Effector memory CD8-positive, alpha-beta T cell (primary cell): ENCODE data around the gene CROCC2.

Source experiments
- ATAC-seq: fragments of 150-1000 bp; cut with Tn5 transposase; replicated peaks from 2 replicates; pipeline ENCODE4 v1.10.0; 2021; ENCODE audit warnings: mild to moderate bottlenecking, moderate library complexity
- DNase-seq, 3 experiments: peaks; one replicate each; pipeline ENCODE4 v3.0.0; 2021
- H3K27ac Mint-ChIP-seq, 2 donors: one replicate each; pipeline ENCODE4 v1.8.0; 2022; ENCODE audit warnings: mild to moderate bottlenecking in 2 of 2, mixed read lengths in 2 of 2, moderate library complexity in 2 of 2
- H3K27me3 Mint-ChIP-seq, 2 donors: one replicate each; pipeline ENCODE4 v1.8.0; 2022; ENCODE audit warnings: mixed read lengths in 2 of 2
- H3K36me3 Mint-ChIP-seq: one replicate; pipeline ENCODE4 v1.8.0; 2022; ENCODE audit warnings: mild to moderate bottlenecking, moderate library complexity, mixed read lengths; ENCODE audit not compliant: insufficient read depth
- H3K4me1 Mint-ChIP-seq, 2 donors: one replicate each; pipeline ENCODE4 v1.8.0; 2022; ENCODE audit warnings: low read depth in 2 of 2, mixed read lengths in 2 of 2
- H3K4me3 Mint-ChIP-seq, 2 donors: one replicate each; pipeline ENCODE4 v1.8.0; 2022; ENCODE audit warnings: mild to moderate bottlenecking in 2 of 2, mixed read lengths in 2 of 2, moderate library complexity in 2 of 2
- H3K9me3 Mint-ChIP-seq, 2 donors: one replicate each; pipeline ENCODE4 v1.8.0; 2022; ENCODE audit warnings: mixed read lengths in 2 of 2

Gene CROCC2

DNA sequence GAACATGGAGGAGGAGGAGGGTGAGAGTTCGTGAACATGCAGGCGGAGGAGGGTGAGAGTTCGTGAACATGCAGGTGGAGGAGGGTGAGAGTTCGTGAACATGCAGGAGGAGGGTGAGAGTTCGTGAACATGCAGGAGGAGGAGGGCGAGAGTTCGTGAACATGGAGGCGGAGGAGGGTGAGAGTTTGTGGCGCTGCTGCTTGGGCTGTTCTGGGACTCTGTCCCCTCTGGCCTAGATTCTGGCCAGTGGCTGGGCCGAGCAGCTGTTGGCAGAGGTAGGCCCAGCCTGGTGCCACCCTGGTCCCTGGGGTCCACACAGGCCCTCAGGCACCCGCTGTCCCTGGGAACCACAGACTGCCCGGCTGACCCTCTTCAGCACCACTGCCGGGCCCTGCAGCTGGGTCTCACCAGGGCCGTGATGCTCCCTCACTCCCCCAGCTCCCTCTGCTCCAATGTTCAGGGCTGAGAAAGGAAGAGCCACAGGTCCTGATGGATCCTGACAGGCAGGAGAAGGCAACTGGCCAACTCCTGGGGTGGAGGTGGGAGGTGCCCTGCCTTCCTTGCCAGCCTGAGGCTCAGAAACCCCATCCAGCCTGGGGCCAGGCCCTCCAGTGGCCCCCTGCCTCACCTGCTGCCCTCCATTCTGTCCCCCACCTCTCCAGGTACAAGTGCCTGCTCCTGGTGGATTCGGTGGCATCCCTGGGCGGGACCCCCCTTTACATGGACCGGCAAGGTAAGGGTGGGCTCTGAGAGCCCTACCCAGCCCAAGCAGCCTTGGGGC lies 33.6 kb upstream of the CROCC2 start:
- Mint-ChIP-seq H3K9me3 (no peaks in the 10 kb centered on the region), H3K36me3 (no peaks in the 10 kb centered on the region), H3K27ac (no peak overlapping the region), H3K4me3 (no peak overlapping the region), H3K4me1 (no peaks in the 10 kb centered on the region), H3K27me3 (peaks cover 7 to 40% of the 10 kb centered on the region in 2 donors)
- DNase-seq (no peak), ATAC-seq (no peak)

DNA sequence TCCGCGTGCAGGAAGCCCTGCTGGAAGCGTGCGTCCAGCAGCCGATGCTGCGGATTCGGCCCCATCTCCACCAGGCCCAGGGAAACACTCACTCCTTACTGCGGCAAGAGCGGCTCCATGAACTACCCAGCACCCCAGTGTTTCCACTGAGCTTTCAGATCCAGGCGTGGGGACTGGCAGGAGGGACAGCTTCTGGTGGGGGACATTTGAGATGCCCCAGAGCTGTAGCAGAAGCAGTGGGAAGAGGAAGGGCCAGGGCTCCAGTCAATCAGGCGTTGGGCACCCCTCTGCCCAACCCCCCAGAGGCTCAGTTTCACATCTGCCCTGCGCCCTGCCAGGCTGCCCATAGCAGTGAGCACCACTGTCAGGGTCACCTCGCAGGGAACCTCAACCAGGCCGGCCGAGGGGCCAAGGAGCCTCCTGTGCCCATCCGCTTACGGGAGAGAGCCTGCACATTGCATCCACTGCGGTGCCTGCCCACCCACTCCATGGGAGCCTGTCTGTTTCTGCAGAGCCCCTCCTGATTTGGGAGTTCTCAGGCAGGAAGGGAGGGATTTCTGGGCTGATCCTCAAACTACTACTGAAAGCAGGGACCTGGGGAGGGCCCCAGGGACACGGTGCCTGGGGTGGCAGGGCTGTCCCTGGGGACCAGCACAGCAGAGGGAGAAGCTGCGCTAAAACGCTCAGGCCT lies 32.9 kb upstream of the CROCC2 start:
- H3K4me1 Mint-ChIP-seq, result no peaks in the 10 kb centered on the region
- ATAC-seq (no peak), DNase-seq (no peak)
- H3K27me3 Mint-ChIP-seq, result peaks cover 0 to 33% of the 10 kb centered on the region in 2 donors
- H3K4me3 Mint-ChIP-seq, result no peak overlapping the region
- no peak overlapping the region for H3K27ac Mint-ChIP-seq
- H3K9me3 Mint-ChIP-seq, result no peaks in the 10 kb centered on the region
- no peaks in the 10 kb centered on the region for H3K36me3 Mint-ChIP-seq

DNA sequence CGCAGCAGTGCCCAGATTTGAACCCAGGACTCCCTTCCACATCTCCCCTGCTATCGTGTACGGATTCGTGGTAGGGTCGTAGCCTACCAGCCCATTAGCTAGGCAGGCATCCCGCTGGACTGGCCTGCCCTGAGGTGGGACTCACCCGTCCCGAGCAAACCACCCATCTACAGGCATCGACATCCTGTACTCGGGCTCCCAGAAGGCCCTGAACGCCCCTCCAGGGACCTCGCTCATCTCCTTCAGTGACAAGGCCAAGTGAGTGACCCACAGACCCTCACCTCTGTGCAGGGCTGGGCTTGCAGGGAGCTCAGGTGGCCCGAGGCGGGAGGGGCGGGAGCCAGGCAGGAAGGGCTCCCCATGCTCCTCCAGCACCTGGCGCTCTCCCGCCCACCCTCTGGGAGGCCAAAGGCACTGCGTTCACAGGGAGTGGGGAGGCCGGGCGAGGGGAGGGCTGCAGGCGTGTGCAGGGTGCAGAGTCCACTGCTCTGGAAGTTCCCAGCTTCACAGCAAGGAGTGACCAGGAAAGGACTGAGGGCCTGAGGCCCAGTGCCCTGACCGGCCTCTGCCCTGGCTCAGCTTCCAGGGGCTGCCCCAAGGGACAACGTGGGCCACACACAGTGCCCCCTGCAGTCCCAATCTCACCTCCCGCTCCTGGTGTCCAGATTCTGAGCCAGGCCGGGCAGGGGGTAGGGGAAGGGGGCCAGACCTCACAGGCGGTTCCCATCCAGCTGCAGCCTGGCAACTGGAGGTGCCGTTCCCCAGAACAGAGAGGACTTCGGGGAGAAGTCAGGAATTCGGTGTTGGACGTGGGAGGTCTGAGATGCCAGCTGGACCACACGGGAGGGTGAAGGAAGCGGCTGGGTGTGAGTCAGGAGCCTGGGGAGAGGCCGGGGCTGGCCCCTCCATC lies 32.1 kb upstream of the CROCC2 start:
- ATAC-seq, result no peak
- Mint-ChIP-seq H3K27ac (no peak overlapping the region), H3K27me3 (peaks cover 0 to 24% of the 10 kb centered on the region in 2 donors), H3K4me1 (no peaks in the 10 kb centered on the region), H3K36me3 (no peaks in the 10 kb centered on the region), H3K9me3 (no peaks in the 10 kb centered on the region), H3K4me3 (no peak overlapping the region)
- no peak for DNase-seq

DNA sequence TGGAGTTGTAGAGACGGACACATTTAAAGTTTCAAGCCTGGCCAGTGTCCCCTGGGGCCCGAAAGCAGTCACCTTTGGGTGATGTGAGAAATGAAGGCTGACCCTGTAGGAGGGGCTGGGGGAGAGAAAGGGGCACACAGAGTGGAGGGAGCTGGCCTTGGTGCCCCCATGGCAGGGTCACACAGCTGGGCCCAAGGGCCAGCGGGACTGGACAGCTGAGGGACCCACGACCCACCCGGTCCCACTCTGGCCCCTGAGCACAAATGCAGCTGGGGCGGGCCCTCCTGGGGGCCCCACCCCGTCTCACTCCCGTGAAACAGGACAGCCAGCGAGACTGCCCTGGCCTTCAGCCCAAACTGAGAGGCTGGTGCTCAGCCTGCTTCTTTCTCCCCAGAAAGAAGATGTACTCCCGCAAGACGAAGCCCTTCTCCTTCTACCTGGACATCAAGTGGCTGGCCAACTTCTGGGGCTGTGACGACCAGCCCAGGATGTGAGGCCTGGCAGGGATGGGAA lies 31.4 kb upstream of the CROCC2 start:
- H3K4me3 Mint-ChIP-seq, result no peak overlapping the region
- no peak for DNase-seq
- peaks cover 0 to 17% of the 10 kb centered on the region in 2 donors for H3K27me3 Mint-ChIP-seq
- no peak overlapping the region for H3K27ac Mint-ChIP-seq
- no peak for ATAC-seq
- no peaks in the 10 kb centered on the region for H3K36me3 Mint-ChIP-seq
- no peaks in the 10 kb centered on the region for H3K4me1 Mint-ChIP-seq
- no peaks in the 10 kb centered on the region for H3K9me3 Mint-ChIP-seq

DNA sequence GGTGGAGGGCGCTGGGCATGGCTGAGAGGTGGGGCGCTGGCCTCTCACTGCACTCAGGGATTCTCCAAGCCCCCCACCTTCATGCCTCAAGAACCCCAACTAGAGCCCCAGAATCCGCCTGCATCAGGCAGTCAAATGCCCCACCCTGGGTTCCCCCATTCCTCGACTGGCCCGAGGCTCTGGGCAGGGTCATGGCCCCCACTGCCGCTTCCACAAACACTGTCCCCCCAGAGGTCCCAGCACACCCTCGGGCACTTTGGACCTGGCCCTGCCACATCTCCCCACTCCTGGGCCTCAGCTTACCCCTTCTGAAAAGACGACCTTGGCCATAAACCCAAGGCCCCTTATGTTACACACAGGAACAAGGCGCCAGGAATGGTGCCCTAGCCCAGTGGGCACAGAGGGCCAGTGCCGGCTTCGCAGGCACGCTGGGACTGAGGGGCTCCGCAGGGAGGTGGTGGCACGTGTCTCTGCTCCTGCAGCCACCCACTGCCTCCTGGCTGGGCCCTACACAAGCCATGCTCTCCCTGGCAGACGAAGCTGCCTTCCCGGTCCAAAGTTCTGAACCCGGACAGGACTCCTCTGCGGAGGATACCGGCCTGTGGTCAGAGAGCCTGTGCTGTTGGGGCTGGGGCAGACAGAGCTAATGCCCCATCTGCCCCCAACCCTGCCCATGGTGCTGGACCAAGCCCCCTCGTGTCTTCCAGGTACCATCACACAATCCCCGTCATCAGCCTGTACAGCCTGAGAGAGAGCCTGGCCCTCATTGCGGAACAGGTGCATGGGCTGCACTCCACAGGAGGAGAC lies 30.7 kb upstream of the CROCC2 start:
- H3K4me3 Mint-ChIP-seq, result no peak overlapping the region
- H3K27ac Mint-ChIP-seq, result no peak overlapping the region
- peaks cover 0 to 11% of the 10 kb centered on the region in 2 donors for H3K27me3 Mint-ChIP-seq
- ATAC-seq, result no peak
- no peaks in the 10 kb centered on the region for H3K9me3 Mint-ChIP-seq
- no peaks in the 10 kb centered on the region for H3K4me1 Mint-ChIP-seq
- H3K36me3 Mint-ChIP-seq, result no peaks in the 10 kb centered on the region
- no peak for DNase-seq

DNA sequence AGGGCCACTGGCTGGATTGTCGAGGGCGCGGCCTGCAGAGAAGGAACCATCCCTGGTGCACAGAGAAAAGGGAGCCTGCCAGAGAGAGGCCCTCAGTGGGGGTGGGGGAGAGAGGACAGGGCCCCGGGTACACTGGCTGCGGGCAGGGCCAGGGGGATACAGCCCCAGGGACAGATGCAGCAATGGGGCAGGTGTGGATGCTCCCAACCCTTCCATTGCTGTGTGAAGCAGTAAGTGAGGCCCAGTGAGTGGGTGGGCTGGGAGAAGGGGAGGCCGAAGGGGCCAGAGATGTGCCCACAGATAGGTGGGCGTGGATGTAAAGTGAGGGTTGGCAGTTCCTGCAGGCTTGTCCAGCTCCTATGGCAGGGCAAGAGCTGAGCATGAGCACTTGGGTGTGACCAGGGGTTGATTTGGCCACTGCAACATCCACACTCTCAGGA lies 30.1 kb upstream of the CROCC2 start:
- Mint-ChIP-seq H3K27me3 (peaks cover 0 to 8% of the 10 kb centered on the region in 2 donors), H3K36me3 (no peaks in the 10 kb centered on the region), H3K4me3 (no peak overlapping the region)

DNA sequence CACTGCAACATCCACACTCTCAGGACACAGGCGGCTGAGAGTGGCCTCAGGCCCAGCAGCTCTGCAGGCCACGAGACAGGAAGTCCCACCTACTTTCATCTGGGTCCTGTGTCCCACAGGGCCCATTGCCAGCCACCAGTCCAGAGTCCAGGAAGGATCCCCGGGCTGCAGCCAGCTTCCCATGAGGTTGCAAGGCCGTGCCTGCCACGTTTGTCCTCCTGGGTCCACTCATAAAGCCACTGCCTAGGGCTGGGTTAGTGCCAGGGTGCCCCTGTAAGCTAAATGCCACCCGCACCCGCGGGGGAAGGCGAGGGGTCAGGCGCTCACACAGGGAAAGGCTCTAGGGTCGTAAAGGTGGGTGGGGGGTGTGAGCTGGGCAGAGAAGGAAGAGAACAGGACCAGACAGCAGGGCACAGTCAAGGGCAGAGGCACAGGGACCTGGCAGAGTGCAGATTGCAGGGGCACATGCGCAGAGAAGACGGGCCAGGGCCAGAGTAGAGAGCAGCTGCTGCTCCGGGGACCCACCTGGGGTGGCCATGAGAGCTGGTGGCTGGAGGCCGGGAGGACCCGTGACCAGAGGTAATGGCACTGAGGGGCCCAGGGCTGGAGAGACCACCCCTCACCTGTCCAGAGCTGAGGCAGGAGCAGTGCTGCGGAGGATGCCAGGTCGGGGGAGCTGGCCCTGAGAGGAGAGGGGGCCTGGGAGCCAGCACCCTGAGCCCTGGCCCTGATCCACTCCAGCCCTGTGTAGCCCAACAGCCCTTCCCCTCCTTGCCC lies 29.5 kb upstream of the CROCC2 start:
- DNase-seq (no peak), ATAC-seq (no peak)
- H3K36me3 Mint-ChIP-seq, result no peaks in the 10 kb centered on the region
- no peaks in the 10 kb centered on the region for H3K4me1 Mint-ChIP-seq
- H3K27me3 Mint-ChIP-seq, result peaks cover 0 to 8% of the 10 kb centered on the region in 2 donors
- no peak overlapping the region for H3K4me3 Mint-ChIP-seq
- H3K27ac Mint-ChIP-seq, result no peak overlapping the region
- H3K9me3 Mint-ChIP-seq, result no peaks in the 10 kb centered on the region

More for the DNA sequence above, 30.1 kb upstream of the CROCC2 start:
- DNase-seq (no peak), ATAC-seq (no peak)
- H3K27ac Mint-ChIP-seq, result no peak overlapping the region
- H3K4me1 Mint-ChIP-seq, result no peaks in the 10 kb centered on the region
- H3K9me3 Mint-ChIP-seq, result no peaks in the 10 kb centered on the region

DNA sequence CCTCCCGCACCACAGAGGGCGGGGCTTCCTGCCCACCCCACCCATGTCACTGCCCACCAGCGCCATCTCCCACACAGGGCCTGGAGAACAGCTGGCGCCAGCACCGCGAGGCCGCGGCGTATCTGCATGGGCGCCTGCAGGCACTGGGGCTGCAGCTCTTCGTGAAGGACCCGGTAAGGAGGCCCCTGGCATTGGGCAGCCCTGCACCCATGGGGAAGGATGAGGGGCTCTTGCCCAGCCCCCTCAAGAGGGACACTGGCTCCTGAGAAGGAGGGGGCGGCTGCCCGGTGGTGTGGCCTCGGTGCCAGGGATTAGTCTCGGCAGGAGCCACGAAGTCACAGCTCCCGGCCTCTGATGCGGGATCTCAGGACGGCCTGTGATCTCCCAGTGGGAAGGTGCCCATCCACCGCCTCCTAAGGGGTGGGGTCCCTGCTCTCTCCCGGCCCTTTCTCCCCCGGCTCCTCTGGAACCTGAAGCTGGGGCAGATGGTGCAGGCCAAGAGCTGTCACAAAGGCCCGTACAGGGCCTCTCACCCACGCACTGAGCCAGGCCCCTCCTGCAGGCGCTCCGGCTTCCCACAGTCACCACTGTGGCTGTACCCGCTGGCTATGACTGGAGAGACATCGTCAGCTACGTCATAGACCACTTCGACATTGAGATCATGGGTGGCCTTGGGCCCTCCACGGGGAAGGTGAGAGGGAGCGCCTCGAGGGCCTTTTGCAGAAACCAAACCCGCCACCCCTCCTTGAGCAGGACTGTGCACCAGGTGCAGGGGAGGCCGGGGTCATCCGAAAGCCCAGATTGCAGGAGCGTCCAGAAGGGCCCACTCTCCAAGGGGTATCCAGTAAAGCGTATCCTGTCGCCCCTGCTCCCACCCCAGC lies 28.4 kb upstream of the CROCC2 start:
- ATAC-seq (no peak), DNase-seq (no peak)
- H3K4me1 Mint-ChIP-seq, result no peaks in the 10 kb centered on the region
- H3K27ac Mint-ChIP-seq, result no peak overlapping the region
- no peaks in the 10 kb centered on the region for H3K9me3 Mint-ChIP-seq
- H3K4me3 Mint-ChIP-seq, result no peak overlapping the region
- peaks cover 0 to 8% of the 10 kb centered on the region in 2 donors for H3K27me3 Mint-ChIP-seq
- H3K36me3 Mint-ChIP-seq, result no peaks in the 10 kb centered on the region

DNA sequence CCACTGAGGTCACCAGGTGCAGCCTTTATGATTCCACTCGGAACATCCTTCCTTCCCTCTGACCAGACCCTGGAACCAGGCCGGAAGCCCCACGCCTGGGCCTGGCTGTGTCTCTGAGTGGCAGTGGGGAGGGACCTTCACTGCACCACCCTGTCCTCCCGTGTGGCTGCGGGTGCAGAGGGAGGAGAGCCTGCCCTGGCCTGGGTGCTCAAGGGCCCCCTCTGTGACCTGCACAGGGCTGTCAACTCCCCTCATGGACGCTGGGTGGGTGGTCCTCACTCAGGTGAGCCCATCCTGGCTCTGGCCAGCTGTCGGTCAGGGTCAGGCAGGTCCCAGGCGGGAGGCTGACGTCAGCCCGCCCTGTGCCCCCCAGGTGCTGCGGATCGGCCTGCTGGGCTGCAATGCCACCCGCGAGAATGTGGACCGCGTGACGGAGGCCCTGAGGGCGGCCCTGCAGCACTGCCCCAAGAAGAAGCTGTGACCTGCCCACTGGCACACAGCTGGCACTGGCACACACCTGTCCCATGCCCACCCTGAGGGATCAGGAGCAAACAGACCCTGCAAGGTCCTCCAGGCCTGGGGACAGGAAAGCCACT lies 27.7 kb upstream of the CROCC2 start:
- no peak overlapping the region for H3K4me3 Mint-ChIP-seq

DNA sequence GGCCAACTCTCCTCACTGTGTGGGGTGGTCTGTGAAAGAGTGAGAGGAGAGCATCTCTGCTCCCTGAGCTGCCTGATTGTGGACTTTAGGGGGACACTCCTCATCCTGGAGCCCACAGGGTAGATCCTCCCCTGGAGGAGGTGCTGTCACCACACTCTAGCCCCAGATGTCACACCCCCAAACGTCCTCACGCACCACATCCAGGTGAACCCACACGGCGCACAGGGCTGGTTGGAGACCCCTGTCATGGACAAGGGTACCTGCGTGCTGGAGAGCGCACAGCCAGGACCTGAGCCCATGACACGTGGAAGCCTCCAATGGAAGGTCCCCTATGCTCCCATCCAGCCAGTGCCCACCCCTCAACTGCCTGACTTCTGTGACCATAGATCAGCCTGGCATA lies 27.0 kb upstream of the CROCC2 start:
- no peak overlapping the region for H3K27ac Mint-ChIP-seq
- H3K9me3 Mint-ChIP-seq, result no peaks in the 10 kb centered on the region
- H3K27me3 Mint-ChIP-seq, result peaks cover 0 to 8% of the 10 kb centered on the region in 2 donors
- ATAC-seq (no peak), DNase-seq (no peak)
- no peak overlapping the region for H3K4me3 Mint-ChIP-seq
- no peaks in the 10 kb centered on the region for H3K36me3 Mint-ChIP-seq
- H3K4me1 Mint-ChIP-seq, result no peaks in the 10 kb centered on the region

More for the DNA sequence above, 27.7 kb upstream of the CROCC2 start:
- Mint-ChIP-seq H3K4me1 (no peaks in the 10 kb centered on the region), H3K27me3 (peaks cover 0 to 8% of the 10 kb centered on the region in 2 donors), H3K27ac (no peak overlapping the region), H3K9me3 (no peaks in the 10 kb centered on the region), H3K36me3 (no peaks in the 10 kb centered on the region)
- no peak for ATAC-seq
- DNase-seq, result no peak

DNA sequence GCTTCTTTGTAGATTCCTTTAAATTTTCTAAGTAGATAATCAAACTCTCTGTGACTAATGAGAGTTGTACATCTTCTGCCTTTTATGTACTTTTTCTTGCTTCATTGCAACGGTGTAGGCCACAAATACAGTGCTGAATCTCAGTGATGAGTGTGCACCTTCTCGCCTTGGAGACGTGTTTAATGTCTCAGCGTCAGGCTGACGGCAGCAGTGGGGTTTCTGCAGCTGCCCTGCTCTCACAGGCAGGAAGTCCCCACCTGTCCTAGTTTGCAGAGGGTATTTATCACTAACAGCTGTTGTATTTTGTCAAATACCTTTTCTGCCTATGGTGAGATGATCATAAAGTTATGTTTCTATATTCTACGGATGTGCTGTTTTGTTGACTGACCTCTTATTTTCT lies 24.2 kb upstream of the CROCC2 start:
- Mint-ChIP-seq H3K27ac (no peak overlapping the region), H3K4me1 (no peaks in the 10 kb centered on the region), H3K36me3 (no peaks in the 10 kb centered on the region), H3K4me3 (no peak overlapping the region), H3K9me3 (no peaks in the 10 kb centered on the region), H3K27me3 (no peaks in the 10 kb centered on the region)
- no peak for DNase-seq
- ATAC-seq, result peak; percentile 46
